Measurements from ENCODE around the gene ALG1. TPM values are rescaled to one million over a fixed set of nuclear protein-coding genes. Genes with fewer than 3 reads are reported as not detected.
"Not testable (repeated sequence)": the region's sequence is repeated elsewhere in the genome, so short reads cannot be mapped to it uniquely, and the experiment has no call there.

The ALG1 gene
- total RNA-seq, 1 experiment from 2014 or later: 22.2 TPM

DNA sequence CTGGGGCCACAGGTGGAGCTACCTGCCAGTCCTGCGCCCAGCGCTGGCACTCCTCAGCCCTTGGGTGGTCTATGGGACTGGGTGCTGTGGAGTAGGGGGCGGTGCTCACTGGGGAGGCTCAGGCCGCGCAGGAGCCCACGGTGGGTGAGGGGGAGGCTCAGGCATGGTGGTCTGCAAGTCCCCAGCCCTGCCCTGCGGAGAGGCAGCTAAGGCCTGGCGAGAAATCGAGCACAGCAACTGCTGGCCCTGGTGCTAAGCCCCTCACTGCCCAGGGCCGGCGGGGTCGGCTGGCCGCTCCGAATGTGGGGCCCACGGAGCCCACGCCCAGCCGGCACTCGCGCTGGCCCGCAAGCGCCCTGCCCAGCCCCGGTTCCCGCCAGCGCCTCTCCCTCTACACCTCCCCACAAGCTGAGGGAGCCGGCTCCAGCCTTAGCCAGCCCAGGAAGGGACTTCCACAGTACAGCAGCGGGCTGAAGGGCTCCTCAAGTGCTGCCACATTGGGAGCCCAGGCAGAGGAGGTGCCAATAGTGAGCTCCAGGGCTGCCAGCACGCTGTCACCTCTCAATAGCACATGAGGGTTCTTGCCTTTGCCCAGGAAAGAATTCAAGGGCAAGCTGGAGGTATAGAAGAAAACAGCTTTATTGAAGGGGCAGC, 37.0 kb downstream of the ALG1 start:
- no peak overlapping the region for H3K27ac ChIP-seq
- H3K9me3 ChIP-seq (replicated peaks): no peaks in the 10 kb centered on the region
- no peak for DNase-seq (ENCODE audit: low read depth in 1 of 2, low spot score in 2 of 2)
- H3K36me3 ChIP-seq: no peaks in the 10 kb centered on the region
- H3K4me1 ChIP-seq (replicated peaks): no peaks in the 10 kb centered on the region
- no peak overlapping the region for H3K4me3 ChIP-seq
- H3K27me3 ChIP-seq (replicated peaks): no peaks in the 10 kb centered on the region

DNA sequence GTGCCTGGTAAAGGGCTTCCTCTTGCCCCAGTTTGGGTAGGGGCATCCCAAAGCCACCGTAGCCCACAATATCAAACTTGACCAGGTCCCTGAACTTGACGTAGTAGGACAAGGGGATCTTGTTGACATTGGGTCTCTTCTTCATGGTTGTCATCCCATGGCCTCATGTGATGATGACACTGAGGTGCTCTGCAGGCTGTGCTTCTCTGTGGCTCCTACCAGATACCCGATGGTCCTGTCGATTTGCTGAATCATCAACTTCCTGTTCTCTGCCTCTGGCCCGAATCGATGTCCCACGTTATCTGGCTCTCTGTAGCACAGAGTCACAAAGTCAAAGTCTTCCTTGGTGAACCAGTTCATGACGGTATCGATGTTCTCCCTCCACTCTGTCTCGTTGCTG, 39.3 kb downstream of the ALG1 start:
- H3K4me3 ChIP-seq; H3K36me3 ChIP-seq; H3K27ac ChIP-seq; DNase-seq (ENCODE audit: low read depth in 1 of 2, low spot score in 2 of 2); H3K9me3 ChIP-seq (replicated peaks); H3K27me3 ChIP-seq (replicated peaks); H3K4me1 ChIP-seq (replicated peaks): not testable (repeated sequence)

GRCh38 chr16:5116780-5117295, 45.2 kb downstream of the ALG1 start:
- H3K27me3 ChIP-seq (replicated peaks); H3K9me3 ChIP-seq (replicated peaks); H3K4me1 ChIP-seq (replicated peaks); H3K4me3 ChIP-seq; H3K36me3 ChIP-seq; H3K27ac ChIP-seq; DNase-seq (ENCODE audit: low read depth in 1 of 2, low spot score in 2 of 2): not testable (repeated sequence)

DNA sequence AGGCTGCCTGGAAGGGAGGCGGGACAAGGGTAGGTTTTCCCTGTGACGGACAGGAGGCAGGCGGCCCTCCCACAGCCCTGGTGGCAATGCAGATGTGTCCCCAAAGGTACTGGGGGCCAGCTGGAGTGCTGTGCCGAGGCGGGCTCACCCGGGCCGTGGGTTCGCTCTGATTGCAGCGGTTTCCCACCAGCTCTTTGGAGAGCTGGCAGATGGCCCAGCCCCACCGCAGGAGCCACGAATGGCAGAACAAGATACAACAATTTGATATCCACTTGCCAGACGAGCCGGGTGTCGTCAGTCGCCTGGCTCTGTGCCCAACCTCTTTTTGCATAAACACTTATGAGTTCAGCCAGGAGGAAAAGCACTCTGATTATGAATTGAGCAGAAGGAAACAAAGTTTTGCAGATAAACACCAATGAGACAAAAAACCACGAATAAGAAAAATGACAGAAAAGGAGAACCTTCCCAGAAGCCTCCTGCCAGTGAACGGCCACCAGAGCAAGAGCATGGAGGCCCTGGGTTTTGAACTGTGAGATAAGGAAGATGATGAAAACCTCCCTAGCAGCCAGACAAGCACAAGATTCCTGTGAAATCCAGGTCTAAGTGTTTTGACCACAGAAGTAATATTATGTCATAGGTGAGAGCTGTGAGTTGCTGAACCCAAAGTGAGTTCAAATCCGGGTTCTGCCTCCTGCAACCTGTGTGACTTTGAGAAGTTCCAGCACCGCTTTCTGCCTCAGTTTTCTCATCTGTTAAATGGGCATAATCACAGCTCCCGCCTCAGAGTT, 45.9 kb downstream of the ALG1 start:
- H3K27me3 ChIP-seq (replicated peaks); H3K27ac ChIP-seq; H3K4me3 ChIP-seq; H3K36me3 ChIP-seq; H3K4me1 ChIP-seq (replicated peaks); H3K9me3 ChIP-seq (replicated peaks): not testable (repeated sequence)
- DNase-seq (ENCODE audit: low read depth in 1 of 2, low spot score in 2 of 2): peak; percentile 28 to 49

GRCh38 chr16:5131467-5132004, 59.9 kb downstream of the ALG1 start:
- H3K9me3 ChIP-seq (replicated peaks); H3K27ac ChIP-seq; H3K4me1 ChIP-seq (replicated peaks); H3K36me3 ChIP-seq; H3K27me3 ChIP-seq (replicated peaks); DNase-seq (ENCODE audit: low read depth in 1 of 2, low spot score in 2 of 2); H3K4me3 ChIP-seq: not testable (repeated sequence)

GRCh38 chr16:5132915-5133600, 61.4 kb downstream of the ALG1 start:
- not testable (repeated sequence) for H3K27ac ChIP-seq; H3K27me3 ChIP-seq (replicated peaks); DNase-seq (ENCODE audit: low read depth in 1 of 2, low spot score in 2 of 2); H3K36me3 ChIP-seq; H3K9me3 ChIP-seq (replicated peaks); H3K4me3 ChIP-seq; H3K4me1 ChIP-seq (replicated peaks)

DNA sequence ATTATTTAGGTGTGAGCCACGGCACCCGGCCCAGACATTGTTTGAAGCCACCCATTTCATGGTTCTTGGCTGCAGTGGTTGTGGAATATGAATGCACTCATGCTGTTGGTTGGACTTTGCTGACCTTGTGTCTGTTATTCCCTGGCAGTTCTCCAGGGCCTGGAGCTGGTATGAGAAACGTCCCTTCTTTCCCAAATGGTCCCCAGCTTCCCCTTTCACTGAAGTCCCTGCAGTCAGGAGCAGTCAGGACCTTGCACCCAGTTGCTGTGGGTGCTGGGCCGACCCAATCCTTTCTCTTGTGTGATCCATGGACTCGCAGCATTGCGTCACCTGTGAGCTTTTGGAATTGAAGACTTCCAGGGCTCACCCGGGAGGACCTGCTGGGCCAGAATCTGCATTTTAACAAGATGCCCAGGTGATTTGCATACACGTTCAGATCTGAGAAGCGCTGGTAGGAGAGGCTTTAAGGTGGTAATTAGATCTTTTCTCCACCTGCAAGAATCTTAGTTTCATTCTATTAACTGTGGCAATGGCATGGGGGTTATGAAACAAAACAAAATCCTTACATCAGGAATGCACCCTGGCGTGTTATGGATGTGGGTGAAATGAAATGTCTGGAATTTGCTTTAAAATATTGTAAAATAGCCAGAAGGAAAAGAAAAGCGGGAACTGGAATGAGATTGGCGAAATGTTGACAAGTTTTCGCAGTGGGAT, 63.3 kb downstream of the ALG1 start:
- not testable (repeated sequence) for H3K27me3 ChIP-seq (replicated peaks); H3K4me3 ChIP-seq; H3K36me3 ChIP-seq; H3K27ac ChIP-seq; H3K9me3 ChIP-seq (replicated peaks); H3K4me1 ChIP-seq (replicated peaks); DNase-seq (ENCODE audit: low read depth in 1 of 2, low spot score in 2 of 2)

Other genes with a start within 250 kb of the ALG1 start
- gene GLYR1, start 224.6 kb upstream of the ALG1 start, total RNA-seq (2014; rRNA removed; shearing (Covaris generic)): 35.2 and 49.0 TPM in 2 replicates
- 30.8 and 31.5 TPM in 2 replicates for gene UBN1, start 224.4 kb upstream of the ALG1 start, total RNA-seq (2014; rRNA removed; shearing (Covaris generic))
- 0.11 TPM in 1 of 2 replicates, not detected in the other for gene PPL, start 134.7 kb upstream of the ALG1 start, total RNA-seq (2014; rRNA removed; shearing (Covaris generic))
- not detected in 2 replicates for gene SEC14L5, start 113.5 kb upstream of the ALG1 start, total RNA-seq (2014; rRNA removed; shearing (Covaris generic))
- 12.1 and 31.5 TPM in 2 replicates for gene NAGPA, start 37.9 kb upstream of the ALG1 start, total RNA-seq (2014; rRNA removed; shearing (Covaris generic))
- not detected in 2 replicates for gene C16orf89, start 5.9 kb upstream of the ALG1 start, total RNA-seq (2014; rRNA removed; shearing (Covaris generic))
- 17.4 and 19.0 TPM in 2 replicates for gene EEF2KMT, start 26.0 kb downstream of the ALG1 start, total RNA-seq (2014; rRNA removed; shearing (Covaris generic))